RPMI8226 (cell line): ENCODE results near the gene RTKN.
"Not testable (repeated sequence)": the region's sequence is repeated elsewhere in the genome, so short reads cannot be mapped to it uniquely, and the experiment has no call there.

Source experiments
- DNase-seq: peaks from one replicate; pipeline ENCODE4 v3.0.0-alpha.2; 2015

Gene RTKN

GRCh38 chr2:74461187-74462053 is 19.7 kb upstream of the RTKN start:
- DNase-seq = no peak

- not testable (repeated sequence) for DNase-seq
Observed at GRCh38 chr2:74460187-74460586, 18.4 kb upstream of the RTKN start.

- not testable (repeated sequence) for DNase-seq
Observed at GRCh38 chr2:74459503-74460118, 17.9 kb upstream of the RTKN start.

GRCh38 chr2:74458938-74459363 is 17.2 kb upstream of the RTKN start:
- no peak for DNase-seq

- DNase-seq = peak; percentile 99
Observed at GRCh38 chr2:74458132-74458937, 16.6 kb upstream of the RTKN start, which contains the start of gene WBP1. Gene WBP1, plus strand, starts transcription at chr2:74458438. Its CDS starts 165 bp downstream, at chr2:74458603.

DNA sequence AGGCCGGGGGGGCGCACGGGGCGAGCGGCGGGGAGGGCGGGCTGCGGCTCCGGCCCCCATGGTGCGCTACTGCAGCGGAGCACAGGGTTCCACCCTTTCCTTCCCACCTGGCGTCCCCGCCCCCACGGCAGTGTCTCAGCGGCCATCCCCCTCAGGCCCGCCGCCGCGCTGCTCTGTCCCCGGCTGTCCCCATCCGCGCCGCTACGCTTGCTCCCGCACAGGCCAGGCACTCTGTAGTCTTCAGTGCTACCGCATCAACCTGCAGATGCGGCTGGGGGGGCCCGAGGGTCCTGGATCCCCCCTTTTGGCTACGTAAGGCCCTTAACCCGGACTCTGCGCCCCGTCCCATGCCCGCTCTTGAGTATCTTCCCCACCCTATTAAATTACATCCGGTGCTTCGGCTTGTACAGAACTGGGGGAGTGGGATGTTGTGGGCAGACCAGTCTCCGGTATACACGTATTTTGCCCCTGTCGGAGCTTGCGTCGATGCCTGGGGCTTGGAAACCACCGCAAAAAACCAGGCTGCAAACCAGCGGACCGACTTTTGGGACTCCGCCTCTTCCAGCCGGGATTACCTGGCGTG is 15.9 kb upstream of the RTKN start:
- peak; percentile 74 for DNase-seq

- DNase-seq = no peak
Observed at GRCh38 chr2:74457129-74457548, 15.4 kb upstream of the RTKN start.

DNA sequence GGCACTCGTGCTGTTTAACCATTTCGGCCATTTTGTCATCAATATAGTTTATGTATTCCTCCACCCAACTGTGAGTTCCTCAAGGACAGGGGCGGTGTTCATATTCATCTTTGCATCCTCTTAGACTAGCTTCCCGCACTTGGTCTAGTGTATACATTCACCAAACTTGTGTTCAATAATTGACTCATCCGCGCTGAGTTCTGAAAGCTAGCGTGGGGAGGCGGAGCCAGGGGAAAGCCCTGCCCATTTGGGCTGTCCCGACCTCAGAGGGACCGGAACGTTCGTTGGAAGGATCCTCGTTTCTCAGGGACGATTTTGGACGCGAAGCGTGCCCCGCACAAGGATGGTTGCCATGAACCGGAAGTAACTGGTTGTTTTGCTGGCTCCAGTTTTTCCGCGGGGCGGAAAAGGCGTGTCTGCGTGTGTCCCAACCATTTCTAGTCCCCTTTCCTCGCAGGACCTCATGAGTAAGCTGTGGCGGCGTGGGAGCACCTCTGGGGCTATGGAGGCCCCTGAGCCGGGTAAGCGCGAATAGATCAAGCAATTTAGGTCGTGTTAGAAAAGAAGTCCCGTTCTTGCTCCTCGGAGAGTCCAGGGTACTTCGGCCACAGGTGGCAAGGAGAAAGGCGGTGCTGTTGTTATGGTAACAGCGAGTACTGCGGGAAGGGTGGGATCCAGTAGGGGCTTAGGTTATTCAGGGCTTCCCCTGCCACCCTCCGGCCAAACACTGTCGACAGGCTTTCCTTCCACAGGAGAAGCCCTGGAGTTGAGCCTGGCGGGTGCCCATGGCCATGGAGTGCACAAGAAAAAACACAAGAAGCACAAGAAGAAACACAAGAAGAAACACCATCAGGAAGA is 13.1 kb upstream of the RTKN start, which contains the start of gene INO80B:
Gene INO80B, plus strand, starts transcription at position 434 of the 858 bp plus-strand sequence. Its CDS starts 30 bp downstream, at position 464.
- peak; percentile 98 for DNase-seq

DNA sequence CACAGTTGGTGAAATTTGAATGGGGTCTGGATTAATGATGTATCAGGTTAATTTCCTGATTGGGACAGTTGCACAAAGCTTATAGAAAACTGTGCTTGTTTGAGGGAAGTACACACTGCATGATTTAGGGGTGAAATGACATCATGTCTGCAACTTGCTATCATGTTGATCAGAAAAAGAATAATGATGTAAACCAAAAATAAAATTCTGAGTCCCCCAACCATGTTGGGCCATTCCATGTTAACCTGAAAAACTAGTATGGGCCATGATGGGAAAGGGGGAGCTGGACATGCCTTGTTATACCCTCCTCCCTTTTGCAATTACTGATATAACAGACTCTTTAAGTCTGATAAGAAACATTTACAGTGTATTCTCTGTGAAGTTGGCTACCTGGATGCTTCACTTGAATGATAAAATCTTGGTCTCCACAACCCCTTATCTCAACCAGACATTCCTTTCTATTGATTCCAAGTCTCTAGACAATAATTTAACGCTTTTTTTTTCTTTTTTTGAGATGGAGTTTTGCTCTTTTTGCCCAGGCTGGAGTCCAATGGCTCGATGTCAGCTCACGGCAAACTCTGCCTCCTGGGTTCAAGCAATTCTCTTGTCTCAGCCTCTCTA is 8.9 kb upstream of the RTKN start:
- no peak for DNase-seq

DNA sequence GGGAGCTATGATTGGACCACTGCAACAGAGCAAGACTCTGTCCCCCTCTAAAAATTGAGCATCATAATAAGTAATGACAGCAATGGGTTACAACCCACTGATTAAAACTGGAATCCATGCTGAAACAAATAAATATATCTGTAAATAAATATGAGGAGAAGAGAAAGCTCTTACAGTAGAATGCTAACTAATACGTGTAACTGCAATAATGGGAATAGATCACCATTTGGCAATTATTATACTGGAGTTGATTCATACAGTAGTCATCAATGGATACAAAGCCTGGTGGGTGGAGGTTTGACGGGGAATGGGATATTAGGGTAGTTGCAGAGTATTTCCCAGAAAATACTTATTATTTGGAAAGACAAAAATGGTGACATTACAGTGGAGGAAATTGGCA is 7.0 kb upstream of the RTKN start:
- no peak for DNase-seq

GRCh38 chr2:74447230-74447999 is 5.7 kb upstream of the RTKN start:
- DNase-seq = no peak

- no peak for DNase-seq
Observed at GRCh38 chr2:74444498-74445318, 3.0 kb upstream of the RTKN start.

- DNase-seq = not testable (repeated sequence)
Observed at GRCh38 chr2:74442483-74443297, 953 bp upstream of the RTKN start.

DNA sequence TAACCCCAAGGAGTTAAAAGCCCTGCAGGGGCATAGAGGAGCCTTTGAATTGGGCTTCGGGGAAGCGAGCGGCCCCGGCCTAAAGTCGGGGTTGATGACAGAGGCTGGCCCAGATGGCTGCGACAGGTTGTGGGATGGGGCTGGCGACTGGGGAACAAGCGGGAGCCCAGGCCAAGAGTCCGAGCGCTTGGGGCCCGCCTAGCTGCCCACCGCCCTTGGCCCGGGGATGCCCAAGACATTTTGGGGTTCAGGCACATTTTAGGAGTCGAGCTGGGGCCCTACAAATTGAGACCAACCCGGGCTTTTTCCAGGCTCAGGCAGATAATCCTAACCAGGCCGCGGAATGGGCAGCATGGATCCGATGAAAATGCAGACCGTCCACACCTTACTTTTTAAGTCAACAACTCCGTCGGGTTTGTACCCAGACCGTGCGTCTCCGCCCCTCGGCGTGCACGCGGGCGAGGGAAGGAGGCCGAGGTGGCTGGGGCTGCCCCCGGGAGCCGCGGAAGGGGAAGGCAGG is 507 bp downstream of the RTKN start:
- DNase-seq = no peak

DNA sequence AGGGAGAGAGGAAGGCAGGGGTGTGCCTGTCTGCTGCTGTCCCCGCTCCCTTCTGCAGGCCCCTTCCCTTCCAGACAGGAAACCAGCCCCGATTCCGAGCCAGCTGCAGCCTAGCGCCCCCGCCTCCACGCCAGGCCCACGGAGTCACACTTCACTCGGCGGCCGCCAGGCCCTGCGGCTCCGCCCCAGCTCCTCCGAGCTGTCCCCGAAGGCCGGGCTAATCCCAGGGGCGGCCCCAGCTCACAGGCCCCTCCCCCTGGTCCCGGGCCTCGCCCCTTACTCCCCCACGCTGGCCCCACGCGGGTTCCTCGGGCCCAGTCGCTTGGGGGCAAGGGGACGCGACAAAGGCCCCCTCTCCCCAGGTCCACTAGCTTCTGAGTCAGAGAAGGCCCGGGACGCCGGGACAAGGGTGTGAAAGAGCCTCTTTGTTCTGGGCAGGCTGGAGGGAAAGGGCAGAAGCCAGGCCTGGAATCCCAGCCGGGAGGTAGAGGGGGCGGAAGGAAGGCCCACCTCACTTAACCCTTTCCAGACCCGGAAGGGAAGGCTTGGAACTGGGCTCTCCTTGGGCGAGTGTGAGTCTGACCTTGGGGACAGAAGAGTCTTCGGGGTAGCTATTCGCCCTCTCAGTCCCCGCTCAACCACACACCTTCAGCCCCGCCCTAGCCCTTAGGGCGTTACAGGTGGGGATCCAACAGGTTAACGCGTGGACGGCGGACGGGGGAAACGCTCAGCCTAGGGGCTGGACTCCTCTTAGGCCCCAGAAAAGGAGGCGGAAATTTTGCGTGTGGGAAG is 1.2 kb downstream of the RTKN start:
- DNase-seq = peak; percentile 70

DNA sequence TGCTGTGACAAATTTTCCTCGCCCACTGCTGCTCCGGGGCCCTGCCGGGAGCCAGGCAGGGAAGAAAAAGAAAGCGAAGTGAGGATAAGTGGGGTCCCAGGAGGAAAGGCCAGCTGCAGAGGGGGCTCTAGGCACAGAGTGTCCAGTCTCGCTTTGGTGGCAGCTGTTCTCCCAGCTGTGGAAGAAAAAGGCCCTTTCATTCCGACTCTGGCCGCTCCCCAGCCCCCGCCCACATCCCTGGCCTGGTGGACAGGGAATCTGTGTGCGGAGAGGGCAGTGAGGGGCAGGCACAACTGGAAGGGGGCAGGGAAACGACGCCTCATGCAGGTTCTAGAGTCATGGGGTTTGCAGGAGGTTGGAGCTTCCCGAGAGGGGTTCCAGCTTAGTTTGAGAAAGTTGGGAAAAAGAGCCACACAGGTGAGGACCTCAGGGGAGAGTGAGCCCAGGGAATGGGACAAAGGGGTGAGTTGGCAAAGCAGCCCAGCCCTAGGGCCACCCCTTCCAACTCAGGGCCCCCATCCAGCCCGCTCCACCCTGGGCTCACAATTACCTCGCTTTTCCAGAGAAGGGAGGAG is 1.8 kb downstream of the RTKN start:
- DNase-seq = no peak

GRCh38 chr2:74439373-74439772 is 2.4 kb downstream of the RTKN start:
- DNase-seq = no peak
